H9 (cell line): Measurements from ENCODE around the gene APRT. TPM values are rescaled to one million over a fixed set of nuclear protein-coding genes. Genes with fewer than 3 reads are reported as not detected.

Experiments
- DNase-seq: peaks from one replicate; pipeline ENCODE4 v3.0.0-alpha.2; 2017
- H2AFZ ChIP-seq: one replicate; pipeline ENCODE4 v1.6.1; 2013; ENCODE audit warnings: mild to moderate bottlenecking, low read length, control low read depth, moderate library complexity
- H2AK5ac ChIP-seq: 2 replicates; pipeline ENCODE4 v1.6.1; 2013; ENCODE audit warnings: low read length, control low read depth, mixed read lengths; ENCODE audit not compliant: insufficient read length
- H2BK120ac ChIP-seq: one replicate; pipeline ENCODE4 v1.6.1; 2013; ENCODE audit warnings: low read depth, mild to moderate bottlenecking, low read length, control low read depth, inconsistent platforms; ENCODE audit not compliant: poor library complexity, severe bottlenecking
- H2BK12ac ChIP-seq: 2 replicates; pipeline ENCODE4 v1.6.1; 2013; ENCODE audit warnings: low read length, control low read depth, mixed read lengths, low read depth; ENCODE audit not compliant: insufficient read length
- H2BK15ac ChIP-seq: 2 replicates; pipeline ENCODE4 v1.6.1; 2013; ENCODE audit warnings: low read depth, low read length, control low read depth
- H2BK20ac ChIP-seq: one replicate; pipeline ENCODE4 v1.6.1; 2013; ENCODE audit warnings: low read depth, mild to moderate bottlenecking, low read length, control low read depth, inconsistent platforms; ENCODE audit not compliant: poor library complexity, severe bottlenecking
- H2BK5ac ChIP-seq: 2 replicates; pipeline ENCODE4 v1.6.1; 2013; ENCODE audit warnings: low read length, control low read depth, mixed read lengths; ENCODE audit not compliant: insufficient read length
- H3K14ac ChIP-seq: 2 replicates; pipeline ENCODE4 v1.6.1; 2013; ENCODE audit warnings: low read length, control low read depth; ENCODE audit not compliant: insufficient read depth
- H3K18ac ChIP-seq: 2 replicates; pipeline ENCODE4 v1.6.1; 2013; ENCODE audit warnings: low read depth, mild to moderate bottlenecking, mixed read lengths, low read length, control low read depth; ENCODE audit not compliant: insufficient read length
- H3K23ac ChIP-seq: 2 replicates; pipeline ENCODE4 v1.6.1; 2013; ENCODE audit warnings: low read length, control low read depth, mixed read lengths, low read depth; ENCODE audit not compliant: insufficient read length
- H3K23me2 ChIP-seq: 2 replicates; pipeline ENCODE4 v1.6.1; 2013; ENCODE audit warnings: low read depth, mild to moderate bottlenecking, mixed read lengths, low read length, control low read depth; ENCODE audit not compliant: insufficient read length, poor library complexity, severe bottlenecking
- H3K27ac ChIP-seq: 2 replicates; pipeline ENCODE4 v1.5.1; 2013; ENCODE audit warnings: low read length, control low read depth, mixed read lengths, low read depth; ENCODE audit not compliant: insufficient read length
- H3K27me3 ChIP-seq: 2 replicates; pipeline ENCODE4 v1.6.1; 2013; ENCODE audit warnings: low read length, control low read depth, inconsistent platforms; ENCODE audit not compliant: insufficient read depth
- H3K4ac ChIP-seq: 2 replicates; pipeline ENCODE4 v1.6.1; 2013; ENCODE audit warnings: low read depth, mild to moderate bottlenecking, control low read depth, inconsistent platforms, low read length, moderate library complexity
- H3K4me1 ChIP-seq: 2 replicates; pipeline ENCODE4 v1.6.1; 2013; ENCODE audit warnings: low read length, control low read depth, inconsistent platforms; ENCODE audit not compliant: insufficient read depth
- H3K4me2 ChIP-seq: 2 replicates; pipeline ENCODE4 v1.6.1; 2013; ENCODE audit warnings: low read length, control low read depth, mixed read lengths; ENCODE audit not compliant: insufficient read length, insufficient read depth
- H3K56ac ChIP-seq: 2 replicates; pipeline ENCODE4 v1.6.1; 2013; ENCODE audit warnings: low read depth, mild to moderate bottlenecking, mixed read lengths, low read length, control low read depth; ENCODE audit not compliant: insufficient read length
- H3K79me1 ChIP-seq: 2 replicates; pipeline ENCODE4 v1.6.1; 2013; ENCODE audit warnings: low read depth, mild to moderate bottlenecking, moderate library complexity, low read length, control low read depth, inconsistent platforms; ENCODE audit not compliant: insufficient read depth, poor library complexity, severe bottlenecking
- H3K79me2 ChIP-seq: 2 replicates; pipeline ENCODE4 v1.6.1; 2013; ENCODE audit warnings: low read length, control low read depth, inconsistent platforms; ENCODE audit not compliant: insufficient read depth
- H3K9ac ChIP-seq: 2 replicates; pipeline ENCODE4 v1.6.1; 2013; ENCODE audit warnings: low read length, control low read depth, mixed read lengths; ENCODE audit not compliant: insufficient read length; ENCODE audit errors: extremely low read depth
- H3K9me3 ChIP-seq: one replicate; pipeline ENCODE4 v1.6.1; 2013; ENCODE audit warnings: low read depth, low read length, inconsistent platforms; ENCODE audit not compliant: control insufficient read depth
- H3T11ph ChIP-seq: one replicate; pipeline ENCODE4 v1.6.1; 2013; ENCODE audit warnings: mild to moderate bottlenecking, low read length, control low read depth, inconsistent platforms
- H4K20me1 ChIP-seq: one replicate; pipeline ENCODE4 v1.6.1; 2013; ENCODE audit not compliant: control insufficient read depth, insufficient read length, insufficient read depth
- H4K5ac ChIP-seq: 2 replicates; pipeline ENCODE4 v1.6.1; 2013; ENCODE audit warnings: low read depth, mild to moderate bottlenecking, mixed read lengths, low read length, control low read depth; ENCODE audit not compliant: insufficient read length
- H4K8ac ChIP-seq: replicated peaks from 2 replicates; pipeline ENCODE4 v1.6.1; 2013; ENCODE audit warnings: low read length, control low read depth, mixed read lengths, low read depth; ENCODE audit not compliant: insufficient read length
- H4K91ac ChIP-seq: 2 replicates; pipeline ENCODE4 v1.6.1; 2013; ENCODE audit warnings: low read depth, mild to moderate bottlenecking, moderate library complexity, mixed read lengths, low read length, control low read depth; ENCODE audit not compliant: insufficient read length
- H3K27ac Mint-ChIP-seq, 3 experiments: 2 replicates in 2 of 3; 3 replicates in 1 of 3; pipeline ENCODE4 v1.8.0; 2020 to 2021; ENCODE audit warnings: mixed read lengths in 3 of 3, mild to moderate bottlenecking in 1 of 3, moderate library complexity in 1 of 3
- H3K27me3 Mint-ChIP-seq: 2 replicates; pipeline ENCODE4 v1.8.0; 2021; ENCODE audit warnings: low read depth, mild to moderate bottlenecking, moderate library complexity, mixed read lengths
- H3K36me3 Mint-ChIP-seq, 3 experiments: 2 replicates in 2 of 3; 3 replicates in 1 of 3; pipeline ENCODE4 v1.8.0; 2020 to 2021; ENCODE audit warnings: low read depth in 3 of 3, mixed read lengths in 3 of 3; ENCODE audit not compliant: insufficient read depth in 1 of 3
- H3K4me1 Mint-ChIP-seq, 2 experiments: 2 replicates each; pipeline ENCODE4 v1.8.0; 2020; ENCODE audit warnings: mixed read lengths in 2 of 2
- H3K4me3 Mint-ChIP-seq, 2 experiments: 2 replicates in 1 of 2; 3 replicates in 1 of 2; pipeline ENCODE4 v1.8.0; 2020 to 2021; ENCODE audit warnings: mild to moderate bottlenecking in 2 of 2, mixed read lengths in 2 of 2, moderate library complexity in 1 of 2
- H3K9me3 Mint-ChIP-seq, 2 experiments: 2 replicates in 1 of 2; 3 replicates in 1 of 2; pipeline ENCODE4 v1.8.0; 2020; ENCODE audit warnings: mild to moderate bottlenecking in 2 of 2, mixed read lengths in 2 of 2, moderate library complexity in 1 of 2
- CTCF ChIP-seq: fragments of 200-600 bp; sonication (generic); conservative IDR thresholded peaks from 3 replicates; pipeline ENCODE4 v1.8.0; 2021; ENCODE audit warnings: antibody characterized with exemption, mild to moderate bottlenecking
- WGBS: extraction: QIAGEN DNeasy Blood & Tissue Kit; methylation state at CpG from one replicate; pipeline ENCODE4 v1.1.7; 2013; ENCODE audit warnings: missing lambda C conversion rate, low lambda C conversion rate, mixed read lengths; ENCODE audit not compliant: insufficient read length; ENCODE audit errors: extremely low coverage; 5-methylcytosine and 5-hydroxymethylcytosine counted together
- total RNA-seq: library from RNA; stranded (reverse); gene quantifications from 2 replicates; pipeline ENCODE4 v1.2.1, GENCODE V29; 2021

APRT gene
- total RNA-seq, 1 experiment from 2014 or later, result 246 TPM

- Histone ChIP-seq H3K9me3 (no peaks in the 10 kb centered on the region), H4K91ac (peak overlapping the region; percentile 60), H2AFZ (no peak overlapping the region), H4K20me1 (no peaks in the 10 kb centered on the region), H3K79me1 (peaks cover 3% of the 10 kb centered on the region), H3K9ac (no peak overlapping the region), H2BK5ac (peak overlapping the region; percentile 18), H2BK12ac (peak overlapping the region; percentile 68), H3K4me2 (peak overlapping the region; percentile 10), H3K18ac (peak overlapping the region; percentile 41), H3K4ac (no peak overlapping the region; the same call in 1 of the 2 replicates), H3K56ac (no peak overlapping the region), H3K23me2 (no peaks in the 10 kb centered on the region), H4K8ac (no peak overlapping the region), H2BK120ac (no peak overlapping the region), H2BK15ac (no peak overlapping the region), H2AK5ac (no peak overlapping the region), H3K27ac (no peak overlapping the region), H3K14ac (no peak overlapping the region), H4K5ac (no peak overlapping the region), H3T11ph (no peak overlapping the region), H3K27me3 (no peaks in the 10 kb centered on the region), H3K79me2 (no peaks in the 10 kb centered on the region; the same call in 1 of the 2 replicates), H3K23ac (no peak overlapping the region), H2BK20ac (no peak overlapping the region), H3K4me1 (peaks cover 8% of the 10 kb centered on the region; the same call in 1 of the 2 replicates)
- TF ChIP-seq CTCF, result peak; percentile 44; the same call in 2 of the 3 replicates
- peak overlapping the region in 1 of 2 experiments; percentile 57; a peak in 3 of 5 replicates for H3K4me3 Mint-ChIP-seq
- DNase-seq, result peak; percentile 89
- H3K36me3 Mint-ChIP-seq, result no peaks in the 10 kb centered on the region
- no peaks in the 10 kb centered on the region for H3K9me3 Mint-ChIP-seq
- H3K27me3 Mint-ChIP-seq, result no peaks in the 10 kb centered on the region
- WGBS, result no CpG with 5 or more reads among the region's 14 CpGs
- H3K27ac Mint-ChIP-seq, result peak overlapping the region; percentile 38 to 96 (median 92); a peak in 6 of 7 replicates
- peaks cover 30 to 56% of the 10 kb centered on the region in 2 experiments for H3K4me1 Mint-ChIP-seq
Measured at GRCh38 chr16:88763502-88764053, 48.1 kb downstream of the APRT start.
